Neuronal stem cell (in vitro differentiated cells): ENCODE data around the gene AHRR.

Source experiments
- DNase-seq: peaks from one replicate; pipeline ENCODE4 v3.0.0-alpha.2; 2013; ENCODE audit warnings: low spot score
- H2AFZ ChIP-seq: one replicate; pipeline ENCODE4 v1.6.1; 2013; ENCODE audit warnings: mild to moderate bottlenecking, low read length, inconsistent platforms
- H2AK5ac ChIP-seq: 2 replicates; pipeline ENCODE4 v1.6.1; 2013; ENCODE audit warnings: low read depth, mild to moderate bottlenecking, inconsistent platforms, low read length, moderate library complexity, mixed read lengths
- H2BK120ac ChIP-seq: 2 replicates; pipeline ENCODE4 v1.6.1; 2013; ENCODE audit warnings: low read depth, mild to moderate bottlenecking, inconsistent platforms, low read length, moderate library complexity, mixed read lengths
- H2BK12ac ChIP-seq: one replicate; pipeline ENCODE4 v1.6.1; 2013; ENCODE audit warnings: low read length, inconsistent platforms
- H2BK15ac ChIP-seq: 2 replicates; pipeline ENCODE4 v1.6.1; 2013; ENCODE audit warnings: mild to moderate bottlenecking, low read length, inconsistent platforms, mixed read lengths
- H2BK5ac ChIP-seq: one replicate; pipeline ENCODE4 v1.6.1; 2013; ENCODE audit warnings: inconsistent platforms, mild to moderate bottlenecking, low read length, moderate library complexity
- H3K14ac ChIP-seq: one replicate; pipeline ENCODE4 v1.6.1; 2013; ENCODE audit warnings: low read length, inconsistent platforms
- H3K18ac ChIP-seq: 2 replicates; pipeline ENCODE4 v1.6.1; 2013; ENCODE audit warnings: low read length, inconsistent platforms
- H3K23ac ChIP-seq: 2 replicates; pipeline ENCODE4 v1.6.1; 2013; ENCODE audit warnings: low read depth, mild to moderate bottlenecking, mixed read lengths, low read length, inconsistent platforms; ENCODE audit not compliant: poor library complexity
- H3K27ac ChIP-seq: replicated peaks from 3 replicates; pipeline ENCODE4 v1.5.1; 2013; ENCODE audit warnings: low read length, inconsistent platforms
- H3K27me3 ChIP-seq, 3 experiments: 2 replicates each; pipeline ENCODE4 v1.6.1; 2013; ENCODE audit warnings: low read length in 3 of 3, mild to moderate bottlenecking in 2 of 3, inconsistent platforms in 1 of 3, low read depth in 1 of 3, mixed read lengths in 1 of 3, moderate library complexity in 1 of 3; ENCODE audit not compliant: control insufficient read depth in 3 of 3, insufficient read depth in 3 of 3
- H3K36me3 ChIP-seq, 2 donors: replicated peaks in 1 of 2; 2 replicates each; pipeline ENCODE4 v1.6.1; 2013; ENCODE audit warnings: low read length in 2 of 2; ENCODE audit not compliant: control insufficient read depth in 2 of 2, insufficient read depth in 2 of 2
- H3K4ac ChIP-seq: 2 replicates; pipeline ENCODE4 v1.6.1; 2013; ENCODE audit warnings: inconsistent platforms, mild to moderate bottlenecking, low read length, moderate library complexity
- H3K4me1 ChIP-seq, 2 donors: 1 replicate in 1 of 2; 2 replicates in 1 of 2; pipeline ENCODE4 v1.6.1; 2013; ENCODE audit warnings: low read length in 2 of 2, low read depth in 1 of 2; ENCODE audit not compliant: control insufficient read depth in 2 of 2, insufficient read depth in 1 of 2
- H3K4me2 ChIP-seq: one replicate; pipeline ENCODE4 v1.6.1; 2013; ENCODE audit warnings: mild to moderate bottlenecking, low read length, inconsistent platforms; ENCODE audit not compliant: insufficient read depth, poor library complexity, severe bottlenecking
- H3K4me3 ChIP-seq, 2 donors: 2 replicates each; pipeline ENCODE4 v1.5.1; 2013; ENCODE audit warnings: low read length in 2 of 2, mild to moderate bottlenecking in 2 of 2, inconsistent platforms in 1 of 2, moderate library complexity in 1 of 2
- H3K79me1 ChIP-seq: one replicate; pipeline ENCODE4 v1.6.1; 2013; ENCODE audit warnings: low read depth, mild to moderate bottlenecking, inconsistent platforms, low read length, moderate library complexity
- H3K9ac ChIP-seq: one replicate; pipeline ENCODE4 v1.6.1; 2013; ENCODE audit warnings: mild to moderate bottlenecking, low read depth, low read length, inconsistent platforms; ENCODE audit not compliant: poor library complexity
- H3K9me3 ChIP-seq, 2 donors: replicated peaks in 1 of 2; 2 replicates each; pipeline versions ENCODE3 to v1.6.1; 2013; ENCODE audit warnings: low read length in 2 of 2, mild to moderate bottlenecking in 2 of 2, inconsistent platforms in 1 of 2, low read depth in 1 of 2, mixed read lengths in 1 of 2, moderate library complexity in 1 of 2; ENCODE audit not compliant: control insufficient read depth in 2 of 2, insufficient read depth in 1 of 2
- H4K8ac ChIP-seq: one replicate; pipeline ENCODE4 v1.6.1; 2013; ENCODE audit warnings: low read depth, mild to moderate bottlenecking, inconsistent platforms, low read length, moderate library complexity
- H4K91ac ChIP-seq: one replicate; pipeline ENCODE4 v1.6.1; 2013; ENCODE audit warnings: low read length, low read depth, mild to moderate bottlenecking, inconsistent platforms; ENCODE audit not compliant: poor library complexity
- WGBS, 2 donors: extraction: QIAGEN DNeasy Blood & Tissue Kit; methylation state at CpG; one replicate each; pipeline ENCODE4 v1.1.7; 2013; ENCODE audit warnings: missing lambda C conversion rate in 2 of 2, mixed read lengths in 1 of 2; ENCODE audit not compliant: insufficient read length in 2 of 2, insufficient replicate concordance in 1 of 2; ENCODE audit errors: extremely low coverage in 2 of 2; 5-methylcytosine and 5-hydroxymethylcytosine counted together

AHRR gene

GRCh38 chr5:463301-463700, 141.8 kb downstream of the AHRR start:
- no peak overlapping the region for H3K14ac ChIP-seq

GRCh38 chr5:463952-464351, 142.4 kb downstream of the AHRR start:
- Histone ChIP-seq H2BK120ac (no peak overlapping the region), H3K14ac (no peak overlapping the region), H3K4me3 (peak overlapping the region in 1 of 2 donors; percentile 68), H3K27me3 (no peaks in the 10 kb centered on the region), H2BK5ac (no peak overlapping the region), H2AK5ac (no peak overlapping the region), H3K4me1 (no peaks in the 10 kb centered on the region), H3K27ac (no peak overlapping the region), H2AFZ (no peak overlapping the region), H2BK12ac (no peak overlapping the region), H3K4ac (no peak overlapping the region), H3K9me3 (no peaks in the 10 kb centered on the region), H2BK15ac (no peak overlapping the region), H3K79me1 (peaks cover 2% of the 10 kb centered on the region), H3K36me3 (peaks cover 21 to 69% of the 10 kb centered on the region in 2 donors), H4K91ac (no peak overlapping the region), H3K18ac (no peak overlapping the region), H4K8ac (no peak overlapping the region), H3K9ac (no peak overlapping the region), H3K4me2 (no peak overlapping the region), H3K23ac (no peak overlapping the region)
- no peak for DNase-seq
- no CpG with 5 or more reads among the region's 18 CpGs for WGBS, 2 donors

More at GRCh38 chr5:463301-463700, 141.8 kb downstream of the AHRR start:
- H2BK15ac ChIP-seq, result no peak overlapping the region
- H3K9me3 ChIP-seq, result no peaks in the 10 kb centered on the region
- H2BK120ac ChIP-seq, result no peak overlapping the region
- no peaks in the 10 kb centered on the region for H3K4me1 ChIP-seq
- no peak overlapping the region for H3K23ac ChIP-seq
- no peak overlapping the region for H4K91ac ChIP-seq
- H3K4me3 ChIP-seq, result no peak overlapping the region
- no peak for DNase-seq
- no peak overlapping the region for H2BK5ac ChIP-seq
- H3K9ac ChIP-seq, result no peak overlapping the region
- H3K79me1 ChIP-seq, result peaks cover 2% of the 10 kb centered on the region
- no peak overlapping the region for H3K4me2 ChIP-seq
- no CpG with 5 or more reads among the region's 7 CpGs for WGBS, 2 donors
- H3K27me3 ChIP-seq, result no peaks in the 10 kb centered on the region
- peaks cover 22 to 75% of the 10 kb centered on the region in 2 donors for H3K36me3 ChIP-seq
- H3K18ac ChIP-seq, result no peak overlapping the region
- no peak overlapping the region for H2BK12ac ChIP-seq
- no peak overlapping the region for H3K27ac ChIP-seq
- no peak overlapping the region for H2AFZ ChIP-seq
- no peak overlapping the region for H2AK5ac ChIP-seq
- no peak overlapping the region for H3K4ac ChIP-seq
- no peak overlapping the region for H4K8ac ChIP-seq

- Histone ChIP-seq H3K9ac (no peak overlapping the region), H2BK5ac (no peak overlapping the region), H3K27me3 (no peaks in the 10 kb centered on the region), H3K23ac (no peak overlapping the region), H3K4me2 (no peak overlapping the region), H2BK15ac (no peak overlapping the region), H3K27ac (no peak overlapping the region), H3K79me1 (peaks cover 2% of the 10 kb centered on the region), H3K18ac (no peak overlapping the region), H2BK120ac (no peak overlapping the region), H4K91ac (no peak overlapping the region), H3K4me3 (no peak overlapping the region), H3K9me3 (no peaks in the 10 kb centered on the region), H2AFZ (no peak overlapping the region), H2AK5ac (no peak overlapping the region), H4K8ac (no peak overlapping the region), H3K14ac (no peak overlapping the region), H3K4me1 (no peaks in the 10 kb centered on the region), H3K4ac (no peak overlapping the region), H2BK12ac (no peak overlapping the region), H3K36me3 (peaks cover 21 to 69% of the 10 kb centered on the region in 2 donors)
- DNase-seq, result no peak
- WGBS, 2 donors, result no CpG with 5 or more reads among the region's 19 CpGs
These were observed 142.9 kb downstream of the AHRR start for GRCh38 chr5:464446-464842.

GRCh38 chr5:464843-465590, 143.5 kb downstream of the AHRR start:
- H3K14ac ChIP-seq, result no peak overlapping the region
- H3K23ac ChIP-seq, result peak overlapping the region; percentile 20
- H3K18ac ChIP-seq, result no peak overlapping the region
- no peak overlapping the region for H3K27ac ChIP-seq
- H2BK120ac ChIP-seq, result no peak overlapping the region
- peak overlapping the region; percentile 3 for H4K8ac ChIP-seq
- no peak overlapping the region for H2BK12ac ChIP-seq
- H2AK5ac ChIP-seq, result no peak overlapping the region
- no peak overlapping the region for H3K4me2 ChIP-seq
- H3K4me3 ChIP-seq, result no peak overlapping the region
- H3K36me3 ChIP-seq, result peaks cover 18 to 69% of the 10 kb centered on the region in 2 donors
- no peak overlapping the region for H3K9ac ChIP-seq
- H4K91ac ChIP-seq, result no peak overlapping the region
- H2AFZ ChIP-seq, result no peak overlapping the region
- H2BK15ac ChIP-seq, result no peak overlapping the region
- no peaks in the 10 kb centered on the region for H3K27me3 ChIP-seq
- H3K79me1 ChIP-seq, result no peaks in the 10 kb centered on the region
- H3K9me3 ChIP-seq, result no peaks in the 10 kb centered on the region
- peak overlapping the region; percentile 23 for H3K4ac ChIP-seq
- no peaks in the 10 kb centered on the region for H3K4me1 ChIP-seq
- no CpG with 5 or more reads among the region's 63 CpGs for WGBS, 2 donors
- H2BK5ac ChIP-seq, result no peak overlapping the region
- no peak for DNase-seq
